KMS-11 (cell line): ENCODE measurements around the gene RALGDS.

Experiments
- H2AFZ ChIP-seq: fragments of 200-600 bp; sonication (generic); 2 replicates; pipeline ENCODE4 v1.6.1; 2016; ENCODE audit warnings: antibody characterized with exemption, mixed run types, low read depth
- H3K27ac ChIP-seq: fragments of 200-600 bp; sonication (generic); 2 replicates; pipeline ENCODE4 v1.6.1; 2016; ENCODE audit warnings: mild to moderate bottlenecking, mixed run types
- H3K27me3 ChIP-seq: fragments of 200-600 bp; sonication (generic); 2 replicates; pipeline ENCODE4 v1.6.1; 2017; ENCODE audit warnings: mild to moderate bottlenecking, low read depth, mixed run types, moderate library complexity; ENCODE audit not compliant: insufficient read depth
- H3K36me3 ChIP-seq: fragments of 200-600 bp; sonication (generic); 2 replicates; pipeline ENCODE4 v1.6.1; 2017; ENCODE audit warnings: mild to moderate bottlenecking, mixed run types; ENCODE audit not compliant: insufficient read depth
- H3K4me1 ChIP-seq: fragments of 200-600 bp; sonication (generic); 2 replicates; pipeline ENCODE4 v1.6.1; 2016; ENCODE audit warnings: mild to moderate bottlenecking, low read depth, mixed run types; ENCODE audit not compliant: poor library complexity, severe bottlenecking
- H3K4me2 ChIP-seq: fragments of 200-600 bp; sonication (generic); 2 replicates; pipeline ENCODE4 v1.7.0; 2016; ENCODE audit warnings: mild to moderate bottlenecking, mixed run types
- H3K4me3 ChIP-seq: fragments of 200-600 bp; sonication (generic); IDR thresholded peaks from 2 replicates; pipeline ENCODE4 v1.6.1; 2017; ENCODE audit warnings: low read depth, low read length, mixed read lengths; ENCODE audit not compliant: insufficient read depth
- H3K79me2 ChIP-seq: fragments of 200-600 bp; sonication (generic); 2 replicates; pipeline ENCODE4 v1.6.1; 2016; ENCODE audit warnings: low read depth, mixed run types; ENCODE audit not compliant: insufficient read depth
- H3K9ac ChIP-seq: fragments of 200-600 bp; sonication (generic); 2 replicates; pipeline ENCODE4 v1.6.1; 2016; ENCODE audit warnings: mild to moderate bottlenecking, mixed run types
- H4K20me1 ChIP-seq: fragments of 200-600 bp; sonication (generic); 2 replicates; pipeline ENCODE4 v1.6.1; 2016; ENCODE audit warnings: mild to moderate bottlenecking, mixed run types; ENCODE audit not compliant: insufficient read depth
- TF ChIP-seq, protein P1 (sequence below): fragments of 200-600 bp; sonication (generic); conservative IDR thresholded peaks from 2 replicates; pipeline ENCODE4 v1.6.1; 2017; ENCODE audit warnings: low read depth, mild to moderate bottlenecking, antibody characterized with exemption, low read length, moderate library complexity, mixed read lengths

RALGDS gene

DNA sequence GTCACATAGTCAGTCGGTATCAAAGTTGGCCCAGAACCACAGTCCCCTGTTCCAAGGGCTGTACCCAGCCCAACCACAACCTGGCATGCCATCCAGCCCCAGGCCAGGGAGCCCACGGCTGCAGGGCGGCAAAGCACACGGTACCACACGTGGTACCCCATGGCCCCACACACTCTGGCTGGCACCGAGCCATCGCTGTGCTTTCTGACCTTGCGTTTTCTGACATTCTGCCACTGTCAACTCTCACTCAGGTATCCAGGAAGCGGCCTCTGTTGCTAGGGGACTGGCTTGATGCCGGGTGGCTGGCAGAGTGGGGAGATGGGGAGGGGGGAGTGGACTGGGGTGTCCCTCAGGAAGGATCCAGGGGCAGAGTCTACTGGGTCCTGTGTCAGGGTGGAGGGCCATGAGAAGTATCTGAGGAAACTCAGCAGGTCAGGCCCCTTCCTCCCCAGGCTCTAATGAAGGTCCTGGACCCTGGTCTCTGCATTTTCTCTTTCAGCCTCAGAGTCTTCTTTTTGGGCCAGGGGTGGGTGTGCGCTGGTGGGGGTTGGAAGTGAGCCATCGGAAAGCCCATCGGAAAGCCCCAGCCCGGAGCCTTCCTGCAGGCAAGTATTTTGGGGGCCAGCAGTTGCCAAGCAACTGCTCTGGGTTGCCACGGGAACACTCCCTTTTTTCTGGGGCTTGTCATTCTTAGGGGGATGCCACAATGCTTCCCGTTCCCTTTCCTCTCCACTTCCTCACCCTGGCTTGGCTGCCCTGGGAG is 21.0 kb upstream of the RALGDS start:
- H3K27ac ChIP-seq = no peak overlapping the region
- no peak overlapping the region for H2AFZ ChIP-seq
- no peak overlapping the region for H3K9ac ChIP-seq
- no peak overlapping the region for H3K4me3 ChIP-seq
- H3K27me3 ChIP-seq = no peaks in the 10 kb centered on the region
- peaks cover 21% of the 10 kb centered on the region for H3K4me1 ChIP-seq
- TF ChIP-seq, protein P1, sequence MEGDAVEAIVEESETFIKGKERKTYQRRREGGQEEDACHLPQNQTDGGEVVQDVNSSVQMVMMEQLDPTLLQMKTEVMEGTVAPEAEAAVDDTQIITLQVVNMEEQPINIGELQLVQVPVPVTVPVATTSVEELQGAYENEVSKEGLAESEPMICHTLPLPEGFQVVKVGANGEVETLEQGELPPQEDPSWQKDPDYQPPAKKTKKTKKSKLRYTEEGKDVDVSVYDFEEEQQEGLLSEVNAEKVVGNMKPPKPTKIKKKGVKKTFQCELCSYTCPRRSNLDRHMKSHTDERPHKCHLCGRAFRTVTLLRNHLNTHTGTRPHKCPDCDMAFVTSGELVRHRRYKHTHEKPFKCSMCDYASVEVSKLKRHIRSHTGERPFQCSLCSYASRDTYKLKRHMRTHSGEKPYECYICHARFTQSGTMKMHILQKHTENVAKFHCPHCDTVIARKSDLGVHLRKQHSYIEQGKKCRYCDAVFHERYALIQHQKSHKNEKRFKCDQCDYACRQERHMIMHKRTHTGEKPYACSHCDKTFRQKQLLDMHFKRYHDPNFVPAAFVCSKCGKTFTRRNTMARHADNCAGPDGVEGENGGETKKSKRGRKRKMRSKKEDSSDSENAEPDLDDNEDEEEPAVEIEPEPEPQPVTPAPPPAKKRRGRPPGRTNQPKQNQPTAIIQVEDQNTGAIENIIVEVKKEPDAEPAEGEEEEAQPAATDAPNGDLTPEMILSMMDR = no peak
- no peaks in the 10 kb centered on the region for H4K20me1 ChIP-seq
- peaks cover 21% of the 10 kb centered on the region for H3K79me2 ChIP-seq
- no peaks in the 10 kb centered on the region for H3K36me3 ChIP-seq
- no peak overlapping the region for H3K4me2 ChIP-seq

GRCh38 chr9:133140606-133141005 is 19.6 kb upstream of the RALGDS start:
- Histone ChIP-seq H2AFZ (no peak overlapping the region), H3K27ac (no peak overlapping the region), H4K20me1 (no peaks in the 10 kb centered on the region), H3K36me3 (no peaks in the 10 kb centered on the region), H3K79me2 (peaks cover 9% of the 10 kb centered on the region; the same call in 1 of the 2 replicates), H3K27me3 (no peaks in the 10 kb centered on the region), H3K4me1 (peaks cover 16% of the 10 kb centered on the region), H3K9ac (no peak overlapping the region), H3K4me2 (no peak overlapping the region), H3K4me3 (no peak overlapping the region)
- TF ChIP-seq, protein P1 = no peak

- Histone ChIP-seq H3K79me2 (peaks cover 7% of the 10 kb centered on the region; the same call in 1 of the 2 replicates), H3K4me2 (no peak overlapping the region), H3K4me1 (peaks cover 11% of the 10 kb centered on the region)
Measured at GRCh38 chr9:133140174-133140505, 19.1 kb upstream of the RALGDS start.

DNA sequence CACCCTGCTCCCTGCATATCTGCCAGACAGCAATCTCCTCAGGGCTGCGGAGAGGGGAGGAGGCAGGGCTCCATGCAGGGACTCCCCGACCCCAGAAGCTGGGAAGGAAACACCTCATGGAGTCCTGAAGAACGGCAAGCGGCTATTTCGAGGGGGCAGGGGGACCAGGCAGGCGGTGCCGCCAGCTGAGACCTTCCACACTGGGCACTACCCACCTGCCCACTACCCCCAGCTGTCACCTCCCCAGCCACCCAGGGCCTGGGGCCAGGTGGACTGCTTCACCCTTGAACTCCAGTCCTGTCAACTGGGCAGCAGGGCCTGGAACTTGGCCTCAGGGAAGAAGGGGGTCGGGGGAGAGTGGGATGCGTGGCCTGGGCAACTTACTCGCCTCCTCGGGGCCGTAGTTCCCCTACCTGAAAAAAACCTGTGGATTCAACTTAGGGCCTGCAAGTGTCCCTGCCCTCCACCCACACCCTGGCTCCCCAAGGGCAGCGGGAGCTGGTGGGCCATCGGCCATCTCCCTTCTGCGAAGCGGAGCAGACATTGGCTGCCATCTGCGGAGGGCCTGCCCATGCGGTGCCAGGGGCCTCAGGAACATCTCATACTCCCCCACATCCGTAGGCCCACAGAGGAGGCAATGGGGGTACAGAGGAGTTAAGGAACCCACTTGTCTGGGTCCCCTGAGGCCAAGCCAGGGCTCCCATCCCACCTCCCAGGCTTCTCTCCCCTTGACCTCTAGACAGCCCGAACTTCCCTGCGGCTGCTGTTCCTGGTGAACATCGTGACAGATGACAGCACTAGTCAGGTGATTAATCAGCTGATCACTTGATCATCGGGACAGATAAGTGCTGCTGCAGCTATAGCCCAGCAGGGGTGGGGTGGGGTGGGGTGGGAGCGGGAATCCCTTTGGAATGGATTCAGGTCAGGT is 18.5 kb upstream of the RALGDS start:
- H3K79me2 ChIP-seq = peaks cover 7% of the 10 kb centered on the region; the same call in 1 of the 2 replicates
- no peak overlapping the region for H3K4me2 ChIP-seq
- no peak overlapping the region for H2AFZ ChIP-seq
- no peak overlapping the region for H3K4me3 ChIP-seq
- no peaks in the 10 kb centered on the region for H4K20me1 ChIP-seq
- H3K27ac ChIP-seq = no peak overlapping the region
- H3K27me3 ChIP-seq = no peaks in the 10 kb centered on the region
- TF ChIP-seq, protein P1 = no peak
- no peaks in the 10 kb centered on the region for H3K36me3 ChIP-seq
- peaks cover 5% of the 10 kb centered on the region for H3K4me1 ChIP-seq
- no peak overlapping the region for H3K9ac ChIP-seq

More at GRCh38 chr9:133140174-133140505, 19.1 kb upstream of the RALGDS start:
- H3K36me3 ChIP-seq = no peaks in the 10 kb centered on the region
- no peak overlapping the region for H2AFZ ChIP-seq
- H3K27me3 ChIP-seq = no peaks in the 10 kb centered on the region
- H3K27ac ChIP-seq = no peak overlapping the region
- no peaks in the 10 kb centered on the region for H4K20me1 ChIP-seq
- H3K9ac ChIP-seq = no peak overlapping the region
- TF ChIP-seq, protein P1 = no peak
- H3K4me3 ChIP-seq = no peak overlapping the region
